AG09319 (cell line): Measurements from ENCODE around the gene RYR3.

Source experiments
- DNase-seq: peaks from one replicate; pipeline ENCODE4 v3.0.0-alpha.2; 2010; ENCODE audit warnings: low read depth; ENCODE audit errors: extremely low read depth
- TF ChIP-seq, protein P1 (sequence below): IDR thresholded peaks from 2 replicates; pipeline ENCODE4 v1.5.1; 2011; ENCODE audit warnings: low read depth, mild to moderate bottlenecking, inconsistent platforms, low read length, moderate library complexity

Gene RYR3

DNA sequence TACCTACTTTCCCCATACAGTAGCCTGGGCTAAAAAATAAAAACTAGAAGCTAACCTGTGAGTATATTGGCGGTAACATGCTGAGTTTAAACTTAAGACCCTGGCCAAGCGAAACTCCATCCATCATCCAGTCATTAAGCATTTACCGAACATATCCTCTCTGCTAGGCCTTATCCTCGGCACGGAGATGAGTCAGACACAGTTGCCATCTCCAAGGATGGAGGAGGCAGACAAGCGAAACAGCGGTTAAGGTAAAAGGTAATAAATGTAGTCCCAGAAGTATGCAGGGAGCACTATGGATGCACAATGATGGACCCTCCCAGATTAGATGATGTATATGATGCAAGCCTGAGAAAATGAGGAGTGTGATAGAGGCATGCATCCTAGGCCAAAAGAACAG, 143.6 kb downstream of the RYR3 start:
- no peak for DNase-seq
- TF ChIP-seq, protein P1, sequence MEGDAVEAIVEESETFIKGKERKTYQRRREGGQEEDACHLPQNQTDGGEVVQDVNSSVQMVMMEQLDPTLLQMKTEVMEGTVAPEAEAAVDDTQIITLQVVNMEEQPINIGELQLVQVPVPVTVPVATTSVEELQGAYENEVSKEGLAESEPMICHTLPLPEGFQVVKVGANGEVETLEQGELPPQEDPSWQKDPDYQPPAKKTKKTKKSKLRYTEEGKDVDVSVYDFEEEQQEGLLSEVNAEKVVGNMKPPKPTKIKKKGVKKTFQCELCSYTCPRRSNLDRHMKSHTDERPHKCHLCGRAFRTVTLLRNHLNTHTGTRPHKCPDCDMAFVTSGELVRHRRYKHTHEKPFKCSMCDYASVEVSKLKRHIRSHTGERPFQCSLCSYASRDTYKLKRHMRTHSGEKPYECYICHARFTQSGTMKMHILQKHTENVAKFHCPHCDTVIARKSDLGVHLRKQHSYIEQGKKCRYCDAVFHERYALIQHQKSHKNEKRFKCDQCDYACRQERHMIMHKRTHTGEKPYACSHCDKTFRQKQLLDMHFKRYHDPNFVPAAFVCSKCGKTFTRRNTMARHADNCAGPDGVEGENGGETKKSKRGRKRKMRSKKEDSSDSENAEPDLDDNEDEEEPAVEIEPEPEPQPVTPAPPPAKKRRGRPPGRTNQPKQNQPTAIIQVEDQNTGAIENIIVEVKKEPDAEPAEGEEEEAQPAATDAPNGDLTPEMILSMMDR, result no peak

DNA sequence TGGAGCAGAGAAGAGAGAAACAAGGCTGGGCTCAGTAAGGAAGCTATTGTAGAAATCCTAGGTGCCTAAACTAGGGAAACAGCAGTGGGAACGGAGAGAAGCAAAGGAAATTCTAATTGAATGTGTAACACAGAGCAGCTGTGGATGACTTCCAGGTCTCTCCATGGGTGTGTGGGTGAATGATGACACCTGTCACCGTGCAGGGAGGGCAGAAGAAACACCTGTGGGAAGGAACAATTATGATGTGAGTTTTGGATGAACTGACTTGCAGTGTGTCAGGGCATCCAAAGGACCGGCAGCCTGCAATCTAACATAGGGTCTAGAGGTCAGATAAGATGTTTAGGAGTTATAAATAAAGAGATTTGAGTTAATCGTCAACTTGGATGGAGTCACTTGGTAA, 144.2 kb downstream of the RYR3 start:
- no peak for DNase-seq
- TF ChIP-seq, protein P1, result no peak

DNA sequence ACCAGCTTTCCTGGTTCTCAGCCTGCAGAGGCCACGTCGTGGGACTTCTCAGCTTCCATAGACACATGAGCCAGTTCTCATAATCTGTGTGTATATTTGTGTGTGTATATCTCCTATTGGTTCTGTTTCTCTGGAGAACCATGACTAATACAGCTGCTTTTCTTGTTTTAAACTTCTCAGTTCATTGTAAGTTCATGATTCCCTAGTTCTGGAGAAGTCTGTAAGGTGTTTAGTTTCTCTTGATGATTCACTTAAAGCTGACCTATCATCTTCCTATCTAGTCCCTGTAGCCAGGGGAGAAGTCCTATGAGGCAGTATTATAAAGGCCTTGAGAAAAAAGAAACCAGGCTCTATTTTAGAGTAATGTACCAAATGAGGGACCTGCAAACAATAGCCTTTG, 147.7 kb downstream of the RYR3 start:
- TF ChIP-seq, protein P1, result no peak
- no peak for DNase-seq

GRCh38 chr15:33460166-33460805, 149.5 kb downstream of the RYR3 start:
- TF ChIP-seq, protein P1, result no peak
- DNase-seq, result no peak

- DNase-seq, result no peak
- TF ChIP-seq, protein P1, result no peak
These were observed 150.9 kb downstream of the RYR3 start for GRCh38 chr15:33461671-33462070.

GRCh38 chr15:33467146-33467815, 156.5 kb downstream of the RYR3 start:
- DNase-seq, result no peak

DNA sequence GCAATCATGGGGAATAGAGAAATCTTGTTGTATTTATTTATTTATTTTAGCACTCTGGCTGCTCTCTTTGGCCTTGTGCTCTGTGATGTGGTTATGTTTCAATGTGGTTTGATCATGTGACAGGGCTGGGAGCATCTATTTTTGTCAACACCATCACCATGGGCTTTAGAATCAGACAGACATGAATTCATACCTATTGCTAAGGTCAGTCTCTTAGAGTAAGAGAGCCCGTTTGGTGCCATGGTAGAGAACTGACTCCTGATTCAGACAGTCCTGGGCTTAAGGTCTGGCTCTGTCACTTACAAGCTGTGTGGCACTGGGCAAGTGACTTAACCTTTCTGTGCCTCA, 157.0 kb downstream of the RYR3 start:
- DNase-seq, result no peak
- TF ChIP-seq, protein P1, result no peak

More at GRCh38 chr15:33467146-33467815, 156.5 kb downstream of the RYR3 start:
- TF ChIP-seq, protein P1, result no peak
